Measurements from ENCODE around the gene COL23A1. TPM values are rescaled to one million over a fixed set of nuclear protein-coding genes. Genes with fewer than 3 reads are reported as not detected.

Gene COL23A1
- total RNA-seq, 2 donors from 2014 or later: 0.14 to 0.20 TPM

DNA sequence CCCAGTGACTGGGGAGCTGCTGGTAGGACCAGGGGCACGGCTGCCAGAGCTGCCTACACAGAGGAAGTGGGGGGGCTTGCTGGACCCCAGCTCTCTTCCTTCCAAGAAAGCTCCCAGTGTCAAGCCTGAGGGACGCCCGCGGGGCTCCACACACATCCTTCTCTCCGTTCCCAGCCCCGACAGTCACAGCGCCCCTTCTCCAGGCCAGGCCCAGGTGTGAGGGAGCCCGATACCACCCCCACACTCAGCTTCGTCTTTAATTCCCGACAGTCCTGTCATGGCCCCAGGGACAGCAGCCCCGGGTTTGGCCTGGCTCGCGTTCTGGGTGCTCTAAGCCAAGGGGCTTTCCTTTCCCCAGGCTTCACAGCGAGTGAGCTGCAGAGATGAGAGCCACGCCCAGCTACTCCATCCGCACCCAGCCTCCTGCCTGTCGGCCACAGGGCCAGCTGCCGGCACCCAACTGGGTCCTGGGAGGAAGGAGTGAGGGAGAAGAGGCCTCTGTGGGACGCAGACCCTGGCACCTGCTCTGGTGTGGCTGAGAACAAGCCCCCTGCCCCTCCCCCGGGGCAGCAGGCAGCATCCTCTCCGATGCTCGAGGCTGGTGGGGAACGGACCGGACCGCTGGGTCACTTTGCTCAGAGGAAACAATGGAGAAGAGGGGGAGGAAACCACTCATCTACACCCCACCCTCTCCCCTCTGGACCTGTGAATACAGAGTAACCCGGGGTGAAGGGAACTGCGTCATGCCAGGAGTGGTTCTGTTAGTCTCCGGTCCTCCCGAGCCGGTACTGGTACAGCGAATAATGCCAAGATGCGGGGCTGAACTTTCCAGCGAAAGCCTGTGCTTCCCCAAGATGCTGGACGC, 303.7 kb downstream of the COL23A1 start:
- Mint-ChIP-seq H3K36me3 (peaks cover 10 to 12% of the 10 kb centered on the region in 2 donors), H3K9me3 (peaks cover 9 to 11% of the 10 kb centered on the region in 2 donors), H3K27ac (no peak overlapping the region)
- DNase-seq (ENCODE audit: low spot score in 2 of 2) (no peak), ATAC-seq (no peak)

- H3K27ac Mint-ChIP-seq: no peak overlapping the region
- DNase-seq (ENCODE audit: low spot score in 2 of 2): no peak
- peaks cover 10 to 12% of the 10 kb centered on the region in 2 donors for H3K36me3 Mint-ChIP-seq
- no peak for ATAC-seq
- peaks cover 9 to 11% of the 10 kb centered on the region in 2 donors for H3K9me3 Mint-ChIP-seq
Observed at GRCh38 chr5:178285399-178286225, 304.6 kb downstream of the COL23A1 start.

GRCh38 chr5:178284996-178285395, 305.2 kb downstream of the COL23A1 start:
- DNase-seq (ENCODE audit: low spot score in 2 of 2) (no peak), ATAC-seq (no peak)
- Mint-ChIP-seq H3K36me3 (peaks cover 10 to 12% of the 10 kb centered on the region in 2 donors), H3K9me3 (peaks cover 9 to 11% of the 10 kb centered on the region in 2 donors), H3K27ac (no peak overlapping the region)

- no peak overlapping the region for H3K27ac Mint-ChIP-seq
- peak in 1 of 2 donors; percentile 46 for DNase-seq (ENCODE audit: low spot score in 2 of 2)
Observed at GRCh38 chr5:178284093-178284675, 306.0 kb downstream of the COL23A1 start.

GRCh38 chr5:178283520-178283919, 306.7 kb downstream of the COL23A1 start:
- H3K27ac Mint-ChIP-seq: no peak overlapping the region
- H3K9me3 Mint-ChIP-seq: peaks cover 9 to 11% of the 10 kb centered on the region in 2 donors
- peaks cover 10 to 12% of the 10 kb centered on the region in 2 donors for H3K36me3 Mint-ChIP-seq
- DNase-seq (ENCODE audit: low spot score in 2 of 2): no peak
- ATAC-seq: no peak

More at GRCh38 chr5:178284093-178284675, 306.0 kb downstream of the COL23A1 start:
- peaks cover 10 to 12% of the 10 kb centered on the region in 2 donors for H3K36me3 Mint-ChIP-seq
- peaks cover 9 to 11% of the 10 kb centered on the region in 2 donors for H3K9me3 Mint-ChIP-seq
- ATAC-seq: no peak

DNA sequence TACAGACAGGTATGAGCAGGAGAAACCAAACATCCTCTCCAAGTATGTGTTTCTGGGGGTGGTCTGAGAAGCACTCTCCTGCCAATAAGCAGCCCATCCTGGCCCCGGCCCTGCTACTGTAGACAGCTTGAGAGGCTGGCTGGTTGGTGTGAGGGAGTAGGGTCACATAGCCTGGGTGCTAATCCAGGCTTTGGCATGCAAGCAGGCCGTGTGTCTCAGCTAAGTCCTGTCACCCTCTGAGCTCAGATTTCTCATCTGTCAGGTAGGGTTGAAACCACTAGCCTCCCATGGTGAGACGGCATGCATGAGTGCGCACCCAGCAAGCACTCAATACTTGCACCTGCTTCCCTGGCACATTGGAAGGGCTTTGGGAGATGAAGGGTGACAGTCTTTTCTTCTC, 307.8 kb downstream of the COL23A1 start:
- ATAC-seq: no peak
- H3K27ac Mint-ChIP-seq: no peak overlapping the region
- DNase-seq (ENCODE audit: low spot score in 2 of 2): no peak
- peaks cover 9 to 11% of the 10 kb centered on the region in 2 donors for H3K9me3 Mint-ChIP-seq
- peaks cover 10 to 12% of the 10 kb centered on the region in 2 donors for H3K36me3 Mint-ChIP-seq

- Mint-ChIP-seq H3K27ac (no peak overlapping the region), H3K9me3 (peaks cover 9 to 11% of the 10 kb centered on the region in 2 donors), H3K36me3 (peaks cover 10 to 12% of the 10 kb centered on the region in 2 donors)
- DNase-seq (ENCODE audit: low spot score in 2 of 2) (no peak), ATAC-seq (no peak)
Observed at GRCh38 chr5:178281331-178281730, 308.9 kb downstream of the COL23A1 start.

- no peak for DNase-seq (ENCODE audit: low spot score in 2 of 2)
- Mint-ChIP-seq H3K36me3 (peaks cover 10 to 12% of the 10 kb centered on the region in 2 donors), H3K27ac (no peak overlapping the region), H3K9me3 (peaks cover 9 to 11% of the 10 kb centered on the region in 2 donors)
- ATAC-seq: no peak
Observed at GRCh38 chr5:178280631-178281030, 309.6 kb downstream of the COL23A1 start.

DNA sequence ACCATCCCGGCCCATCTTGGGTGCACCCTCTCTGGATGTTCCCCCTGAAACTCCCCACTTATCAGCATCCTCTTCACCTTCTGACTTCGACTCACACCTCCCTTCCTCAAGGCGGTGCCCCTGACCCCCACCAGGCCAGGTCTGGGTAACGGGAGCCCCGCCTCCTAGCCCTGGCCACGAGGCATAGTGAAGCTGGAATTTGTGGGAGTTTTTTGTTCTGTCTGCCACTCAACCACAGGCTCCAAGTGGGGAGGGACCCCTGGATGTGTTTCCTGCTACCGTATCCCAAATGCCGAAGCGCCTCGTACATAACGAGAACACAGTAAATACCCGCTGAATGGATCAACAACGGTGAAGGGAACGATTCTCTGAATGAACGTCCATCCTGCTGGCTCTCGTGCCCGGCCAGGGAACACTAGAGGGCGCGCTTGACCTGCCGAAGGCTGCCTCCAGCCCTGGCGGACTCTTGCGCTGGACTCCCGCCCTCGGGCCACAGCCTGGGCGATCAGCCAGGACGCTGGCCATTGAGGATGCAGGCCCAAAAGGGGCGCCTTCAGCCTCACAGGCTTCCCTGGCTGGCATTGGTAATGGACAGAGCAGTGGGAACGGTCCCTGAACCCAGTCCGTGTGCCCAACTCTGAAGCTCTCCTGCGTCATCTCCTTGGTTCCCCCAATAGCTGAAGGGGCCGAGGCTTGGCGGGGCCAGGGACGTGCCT, 310.3 kb downstream of the COL23A1 start:
- ATAC-seq (peak; percentile 81 to 84), DNase-seq (ENCODE audit: low spot score in 2 of 2) (peak; percentile 68 to 76)
- H3K9me3 Mint-ChIP-seq: peaks cover 9 to 11% of the 10 kb centered on the region in 2 donors
- peak overlapping the region in 1 of 2 donors; percentile 54 for H3K27ac Mint-ChIP-seq
- peaks cover 10 to 12% of the 10 kb centered on the region in 2 donors for H3K36me3 Mint-ChIP-seq

GRCh38 chr5:178279026-178279722, 311.0 kb downstream of the COL23A1 start:
- H3K36me3 Mint-ChIP-seq: peaks cover 10 to 12% of the 10 kb centered on the region in 2 donors
- ATAC-seq: no peak
- peaks cover 9 to 10% of the 10 kb centered on the region in 2 donors for H3K9me3 Mint-ChIP-seq
- no peak for DNase-seq (ENCODE audit: low spot score in 2 of 2)
- peak overlapping the region in 1 of 2 donors; percentile 54 for H3K27ac Mint-ChIP-seq

DNA sequence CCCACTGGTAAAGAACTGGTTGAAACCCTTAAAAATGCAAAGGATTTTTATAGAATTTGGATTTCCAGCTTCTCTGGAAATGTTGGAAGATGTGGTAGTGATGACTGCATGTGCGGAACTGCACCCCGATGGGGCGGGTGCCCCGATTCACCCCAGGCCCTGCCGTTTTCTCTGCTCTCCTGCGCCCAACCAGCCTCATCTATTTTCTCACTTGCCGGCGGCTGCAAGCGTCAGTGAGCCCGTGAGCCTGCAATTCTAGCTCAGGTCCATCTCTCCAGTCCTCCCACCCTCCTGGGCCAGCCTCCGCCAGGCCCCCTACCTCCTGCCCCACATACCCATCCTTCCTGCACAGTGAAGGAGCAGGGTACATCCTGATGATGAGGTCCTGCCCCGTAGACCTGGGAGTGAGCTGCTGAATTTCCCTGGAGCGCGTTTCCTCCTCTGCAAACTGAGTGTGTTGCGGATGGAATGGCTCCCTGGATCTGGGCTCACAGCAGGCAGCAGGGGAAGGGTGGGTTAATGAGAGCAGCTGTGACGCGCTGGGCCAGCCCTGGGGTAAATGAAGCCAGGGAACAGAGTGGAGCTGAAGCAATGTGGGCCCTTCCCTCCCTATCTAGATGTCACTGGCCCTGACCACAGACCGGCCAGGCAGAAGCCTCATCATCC, 311.7 kb downstream of the COL23A1 start:
- ATAC-seq (no peak), DNase-seq (ENCODE audit: low spot score in 2 of 2) (no peak)
- Mint-ChIP-seq H3K27ac (no peak overlapping the region), H3K9me3 (peaks cover 4 to 5% of the 10 kb centered on the region in 2 donors), H3K36me3 (peaks cover 4 to 5% of the 10 kb centered on the region in 2 donors)

GRCh38 chr5:178277866-178278265, 312.3 kb downstream of the COL23A1 start:
- Mint-ChIP-seq H3K36me3 (no peaks in the 10 kb centered on the region), H3K9me3 (no peaks in the 10 kb centered on the region), H3K27ac (no peak overlapping the region)
- ATAC-seq (no peak), DNase-seq (ENCODE audit: low spot score in 2 of 2) (no peak)

DNA sequence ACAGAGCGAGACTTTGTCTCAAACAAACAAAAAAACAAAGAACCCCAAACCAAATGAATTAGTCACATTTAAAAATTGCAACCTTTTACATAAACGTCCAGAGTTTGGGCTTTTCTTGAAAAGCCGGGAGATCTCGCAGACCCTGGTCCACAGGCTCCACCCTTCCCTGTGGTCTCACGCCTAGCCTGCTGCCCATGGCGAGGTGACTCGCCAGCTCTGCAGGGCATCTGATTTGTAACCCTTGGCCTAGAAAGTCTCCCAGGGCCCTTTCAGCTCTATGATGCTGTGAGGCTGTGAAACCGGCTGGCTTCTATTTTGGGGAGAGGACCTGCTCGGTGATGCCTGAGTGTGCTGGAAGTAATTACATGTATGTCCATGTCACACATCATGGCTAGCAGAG, 312.8 kb downstream of the COL23A1 start:
- DNase-seq (ENCODE audit: low spot score in 2 of 2) (no peak), ATAC-seq (no peak)
- no peaks in the 10 kb centered on the region for H3K36me3 Mint-ChIP-seq
- H3K9me3 Mint-ChIP-seq: no peaks in the 10 kb centered on the region
- H3K27ac Mint-ChIP-seq: no peak overlapping the region

DNA sequence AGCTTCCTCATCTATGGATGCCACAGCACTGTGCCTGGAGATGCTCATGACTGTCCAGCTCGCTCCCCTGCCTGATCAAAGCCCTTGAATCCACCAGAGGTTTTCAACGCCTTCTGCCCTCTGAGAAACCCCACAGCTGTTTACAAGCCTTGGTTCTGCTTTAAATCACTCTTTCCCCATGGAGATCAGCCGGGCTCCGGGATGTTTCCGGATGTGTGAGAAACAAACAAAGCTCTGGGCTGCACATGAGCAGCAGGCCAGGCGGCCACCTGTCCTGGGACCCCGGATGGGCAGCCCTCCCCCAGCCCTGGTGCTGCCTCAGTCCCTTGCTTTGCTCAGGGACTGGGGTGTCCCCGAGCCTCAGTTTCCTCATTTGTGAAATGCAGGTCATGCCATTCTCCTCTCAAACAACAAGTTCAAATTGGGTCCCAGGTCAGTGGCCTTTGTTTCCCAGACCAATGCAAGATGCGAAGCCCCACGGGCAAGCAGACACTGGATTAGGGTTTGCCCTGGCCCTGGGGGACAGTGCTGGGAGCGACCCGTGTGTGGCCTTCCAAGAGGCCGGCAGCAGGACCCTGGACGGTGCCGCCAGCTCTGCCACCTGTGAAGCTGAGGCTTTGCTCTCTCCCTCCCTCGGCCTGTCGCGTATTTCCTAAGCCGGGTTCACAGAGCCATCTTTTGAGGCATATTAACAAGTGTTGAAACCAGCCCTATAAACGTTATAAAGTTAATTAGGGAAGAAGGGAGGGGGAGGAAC, 315.2 kb downstream of the COL23A1 start:
- DNase-seq (ENCODE audit: low spot score in 2 of 2) (no peak), ATAC-seq (no peak)
- H3K9me3 Mint-ChIP-seq: no peaks in the 10 kb centered on the region
- H3K27ac Mint-ChIP-seq: no peak overlapping the region
- no peaks in the 10 kb centered on the region for H3K36me3 Mint-ChIP-seq

Measured in activated naive CD4-positive, alpha-beta T cell treated with anti-CD3 and anti-CD28 coated beads, Interleukin-2, amount 50 U/mL, for 72 hours (primary cell).